H9 (cell line): ENCODE data around the gene NAT14. TPM values are rescaled to one million over a fixed set of nuclear protein-coding genes. Genes with fewer than 3 reads are reported as not detected.

Source experiments
- DNase-seq: peaks from one replicate; pipeline ENCODE4 v3.0.0-alpha.2; 2017
- H2AFZ ChIP-seq: one replicate; pipeline ENCODE4 v1.6.1; 2013; ENCODE audit warnings: mild to moderate bottlenecking, low read length, control low read depth, moderate library complexity
- H2AK5ac ChIP-seq: 2 replicates; pipeline ENCODE4 v1.6.1; 2013; ENCODE audit warnings: low read length, control low read depth, mixed read lengths; ENCODE audit not compliant: insufficient read length
- H2BK120ac ChIP-seq: one replicate; pipeline ENCODE4 v1.6.1; 2013; ENCODE audit warnings: low read depth, mild to moderate bottlenecking, low read length, control low read depth, inconsistent platforms; ENCODE audit not compliant: poor library complexity, severe bottlenecking
- H2BK12ac ChIP-seq: 2 replicates; pipeline ENCODE4 v1.6.1; 2013; ENCODE audit warnings: low read length, control low read depth, mixed read lengths, low read depth; ENCODE audit not compliant: insufficient read length
- H2BK15ac ChIP-seq: 2 replicates; pipeline ENCODE4 v1.6.1; 2013; ENCODE audit warnings: low read depth, low read length, control low read depth
- H2BK20ac ChIP-seq: one replicate; pipeline ENCODE4 v1.6.1; 2013; ENCODE audit warnings: low read depth, mild to moderate bottlenecking, low read length, control low read depth, inconsistent platforms; ENCODE audit not compliant: poor library complexity, severe bottlenecking
- H2BK5ac ChIP-seq: 2 replicates; pipeline ENCODE4 v1.6.1; 2013; ENCODE audit warnings: low read length, control low read depth, mixed read lengths; ENCODE audit not compliant: insufficient read length
- H3K14ac ChIP-seq: 2 replicates; pipeline ENCODE4 v1.6.1; 2013; ENCODE audit warnings: low read length, control low read depth; ENCODE audit not compliant: insufficient read depth
- H3K18ac ChIP-seq: 2 replicates; pipeline ENCODE4 v1.6.1; 2013; ENCODE audit warnings: low read depth, mild to moderate bottlenecking, mixed read lengths, low read length, control low read depth; ENCODE audit not compliant: insufficient read length
- H3K23ac ChIP-seq: 2 replicates; pipeline ENCODE4 v1.6.1; 2013; ENCODE audit warnings: low read length, control low read depth, mixed read lengths, low read depth; ENCODE audit not compliant: insufficient read length
- H3K23me2 ChIP-seq: 2 replicates; pipeline ENCODE4 v1.6.1; 2013; ENCODE audit warnings: low read depth, mild to moderate bottlenecking, mixed read lengths, low read length, control low read depth; ENCODE audit not compliant: insufficient read length, poor library complexity, severe bottlenecking
- H3K27ac ChIP-seq: 2 replicates; pipeline ENCODE4 v1.5.1; 2013; ENCODE audit warnings: low read length, control low read depth, mixed read lengths, low read depth; ENCODE audit not compliant: insufficient read length
- H3K27me3 ChIP-seq: 2 replicates; pipeline ENCODE4 v1.6.1; 2013; ENCODE audit warnings: low read length, control low read depth, inconsistent platforms; ENCODE audit not compliant: insufficient read depth
- H3K4ac ChIP-seq: 2 replicates; pipeline ENCODE4 v1.6.1; 2013; ENCODE audit warnings: low read depth, mild to moderate bottlenecking, control low read depth, inconsistent platforms, low read length, moderate library complexity
- H3K4me1 ChIP-seq: 2 replicates; pipeline ENCODE4 v1.6.1; 2013; ENCODE audit warnings: low read length, control low read depth, inconsistent platforms; ENCODE audit not compliant: insufficient read depth
- H3K4me2 ChIP-seq: 2 replicates; pipeline ENCODE4 v1.6.1; 2013; ENCODE audit warnings: low read length, control low read depth, mixed read lengths; ENCODE audit not compliant: insufficient read length, insufficient read depth
- H3K56ac ChIP-seq: 2 replicates; pipeline ENCODE4 v1.6.1; 2013; ENCODE audit warnings: low read depth, mild to moderate bottlenecking, mixed read lengths, low read length, control low read depth; ENCODE audit not compliant: insufficient read length
- H3K79me1 ChIP-seq: 2 replicates; pipeline ENCODE4 v1.6.1; 2013; ENCODE audit warnings: low read depth, mild to moderate bottlenecking, moderate library complexity, low read length, control low read depth, inconsistent platforms; ENCODE audit not compliant: insufficient read depth, poor library complexity, severe bottlenecking
- H3K79me2 ChIP-seq: 2 replicates; pipeline ENCODE4 v1.6.1; 2013; ENCODE audit warnings: low read length, control low read depth, inconsistent platforms; ENCODE audit not compliant: insufficient read depth
- H3K9ac ChIP-seq: 2 replicates; pipeline ENCODE4 v1.6.1; 2013; ENCODE audit warnings: low read length, control low read depth, mixed read lengths; ENCODE audit not compliant: insufficient read length; ENCODE audit errors: extremely low read depth
- H3K9me3 ChIP-seq: one replicate; pipeline ENCODE4 v1.6.1; 2013; ENCODE audit warnings: low read depth, low read length, inconsistent platforms; ENCODE audit not compliant: control insufficient read depth
- H3T11ph ChIP-seq: one replicate; pipeline ENCODE4 v1.6.1; 2013; ENCODE audit warnings: mild to moderate bottlenecking, low read length, control low read depth, inconsistent platforms
- H4K20me1 ChIP-seq: one replicate; pipeline ENCODE4 v1.6.1; 2013; ENCODE audit not compliant: control insufficient read depth, insufficient read length, insufficient read depth
- H4K5ac ChIP-seq: 2 replicates; pipeline ENCODE4 v1.6.1; 2013; ENCODE audit warnings: low read depth, mild to moderate bottlenecking, mixed read lengths, low read length, control low read depth; ENCODE audit not compliant: insufficient read length
- H4K8ac ChIP-seq: replicated peaks from 2 replicates; pipeline ENCODE4 v1.6.1; 2013; ENCODE audit warnings: low read length, control low read depth, mixed read lengths, low read depth; ENCODE audit not compliant: insufficient read length
- H4K91ac ChIP-seq: 2 replicates; pipeline ENCODE4 v1.6.1; 2013; ENCODE audit warnings: low read depth, mild to moderate bottlenecking, moderate library complexity, mixed read lengths, low read length, control low read depth; ENCODE audit not compliant: insufficient read length
- H3K27ac Mint-ChIP-seq, 3 experiments: 2 replicates in 2 of 3; 3 replicates in 1 of 3; pipeline ENCODE4 v1.8.0; 2020 to 2021; ENCODE audit warnings: mixed read lengths in 3 of 3, mild to moderate bottlenecking in 1 of 3, moderate library complexity in 1 of 3
- H3K27me3 Mint-ChIP-seq: 2 replicates; pipeline ENCODE4 v1.8.0; 2021; ENCODE audit warnings: low read depth, mild to moderate bottlenecking, moderate library complexity, mixed read lengths
- H3K36me3 Mint-ChIP-seq, 3 experiments: 2 replicates in 2 of 3; 3 replicates in 1 of 3; pipeline ENCODE4 v1.8.0; 2020 to 2021; ENCODE audit warnings: low read depth in 3 of 3, mixed read lengths in 3 of 3; ENCODE audit not compliant: insufficient read depth in 1 of 3
- H3K4me1 Mint-ChIP-seq, 2 experiments: 2 replicates each; pipeline ENCODE4 v1.8.0; 2020; ENCODE audit warnings: mixed read lengths in 2 of 2
- H3K4me3 Mint-ChIP-seq, 2 experiments: 2 replicates in 1 of 2; 3 replicates in 1 of 2; pipeline ENCODE4 v1.8.0; 2020 to 2021; ENCODE audit warnings: mild to moderate bottlenecking in 2 of 2, mixed read lengths in 2 of 2, moderate library complexity in 1 of 2
- H3K9me3 Mint-ChIP-seq, 2 experiments: 2 replicates in 1 of 2; 3 replicates in 1 of 2; pipeline ENCODE4 v1.8.0; 2020; ENCODE audit warnings: mild to moderate bottlenecking in 2 of 2, mixed read lengths in 2 of 2, moderate library complexity in 1 of 2
- WGBS: extraction: QIAGEN DNeasy Blood & Tissue Kit; methylation state at CpG from one replicate; pipeline ENCODE4 v1.1.7; 2013; ENCODE audit warnings: missing lambda C conversion rate, low lambda C conversion rate, mixed read lengths; ENCODE audit not compliant: insufficient read length; ENCODE audit errors: extremely low coverage; 5-methylcytosine and 5-hydroxymethylcytosine counted together
- total RNA-seq: library from RNA; stranded (reverse); gene quantifications from 2 replicates; pipeline ENCODE4 v1.2.1, GENCODE V29; 2021
- TF ChIP-seq, protein P1 (sequence below): fragments of 200-600 bp; sonication (generic); conservative IDR thresholded peaks from 3 replicates; pipeline ENCODE4 v1.8.0; 2021; ENCODE audit warnings: antibody characterized with exemption, mild to moderate bottlenecking

The NAT14 gene
- total RNA-seq, 1 experiment from 2014 or later: 51.2 TPM

DNA sequence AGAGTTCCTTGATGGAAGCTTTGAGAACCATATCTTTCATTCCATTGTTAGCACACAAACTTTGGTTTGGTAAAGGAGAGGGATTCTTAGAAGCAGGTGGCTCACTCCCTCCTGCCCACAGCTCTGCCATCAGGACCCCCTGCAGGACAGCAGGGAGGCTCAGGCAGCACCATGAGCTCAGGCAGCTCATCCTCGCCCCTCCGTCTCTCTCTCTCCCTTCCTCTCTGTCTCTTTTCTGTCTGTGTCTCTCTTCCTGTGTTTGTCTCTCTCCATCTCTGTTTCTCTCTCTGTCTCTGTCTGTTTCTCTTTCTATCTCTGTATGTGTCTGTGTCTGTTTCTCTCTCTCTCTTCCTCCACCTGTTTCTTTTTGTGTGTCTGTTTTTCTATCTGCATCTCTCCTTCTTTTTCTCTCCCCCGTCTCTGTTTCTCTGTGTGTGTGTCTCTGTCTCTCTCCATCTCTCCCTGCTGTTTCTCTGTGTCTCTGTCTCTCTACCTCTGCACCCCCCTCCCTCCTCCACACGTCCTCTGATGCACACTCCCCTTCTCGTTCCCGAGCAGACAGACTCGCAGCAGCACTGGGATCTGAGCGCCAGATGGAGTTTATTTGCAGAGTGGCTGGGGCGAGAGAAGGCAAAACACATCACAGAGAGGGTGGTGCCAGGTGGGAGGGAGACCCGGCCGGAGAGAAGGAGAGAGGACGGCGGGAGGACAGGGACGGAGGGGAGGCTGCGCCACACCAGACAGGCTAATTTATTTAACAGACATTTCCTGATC lies 43.2 kb downstream of the NAT14 start:
- Histone ChIP-seq H3T11ph (no peak overlapping the region), H2BK5ac (no peak overlapping the region), H2AK5ac (no peak overlapping the region), H3K23me2 (no peaks in the 10 kb centered on the region), H3K79me2 (no peaks in the 10 kb centered on the region), H3K56ac (no peak overlapping the region), H3K23ac (no peak overlapping the region), H3K79me1 (no peaks in the 10 kb centered on the region), H3K9ac (no peak overlapping the region), H3K18ac (no peak overlapping the region), H2BK120ac (no peak overlapping the region), H2BK20ac (no peak overlapping the region), H2AFZ (no peak overlapping the region), H2BK15ac (no peak overlapping the region), H4K8ac (no peak overlapping the region), H4K5ac (no peak overlapping the region), H3K4ac (no peak overlapping the region), H3K4me2 (no peak overlapping the region), H3K4me1 (no peaks in the 10 kb centered on the region; the same call in 1 of the 2 replicates), H3K9me3 (no peaks in the 10 kb centered on the region), H3K14ac (no peak overlapping the region), H3K27me3 (no peaks in the 10 kb centered on the region), H3K27ac (no peak overlapping the region), H2BK12ac (no peak overlapping the region), H4K20me1 (no peaks in the 10 kb centered on the region), H4K91ac (no peak overlapping the region)
- Mint-ChIP-seq H3K27me3 (peaks cover 4% of the 10 kb centered on the region; the same call in 1 of the 2 replicates), H3K9me3 (no peaks in the 10 kb centered on the region), H3K27ac (no peak overlapping the region), H3K36me3 (no peaks in the 10 kb centered on the region), H3K4me1 (no peaks in the 10 kb centered on the region; a peak in 1 of 4 replicates), H3K4me3 (no peak overlapping the region)
- no peak for DNase-seq
- no CpG with 5 or more reads among the region's 15 CpGs for WGBS
- TF ChIP-seq, protein P1, sequence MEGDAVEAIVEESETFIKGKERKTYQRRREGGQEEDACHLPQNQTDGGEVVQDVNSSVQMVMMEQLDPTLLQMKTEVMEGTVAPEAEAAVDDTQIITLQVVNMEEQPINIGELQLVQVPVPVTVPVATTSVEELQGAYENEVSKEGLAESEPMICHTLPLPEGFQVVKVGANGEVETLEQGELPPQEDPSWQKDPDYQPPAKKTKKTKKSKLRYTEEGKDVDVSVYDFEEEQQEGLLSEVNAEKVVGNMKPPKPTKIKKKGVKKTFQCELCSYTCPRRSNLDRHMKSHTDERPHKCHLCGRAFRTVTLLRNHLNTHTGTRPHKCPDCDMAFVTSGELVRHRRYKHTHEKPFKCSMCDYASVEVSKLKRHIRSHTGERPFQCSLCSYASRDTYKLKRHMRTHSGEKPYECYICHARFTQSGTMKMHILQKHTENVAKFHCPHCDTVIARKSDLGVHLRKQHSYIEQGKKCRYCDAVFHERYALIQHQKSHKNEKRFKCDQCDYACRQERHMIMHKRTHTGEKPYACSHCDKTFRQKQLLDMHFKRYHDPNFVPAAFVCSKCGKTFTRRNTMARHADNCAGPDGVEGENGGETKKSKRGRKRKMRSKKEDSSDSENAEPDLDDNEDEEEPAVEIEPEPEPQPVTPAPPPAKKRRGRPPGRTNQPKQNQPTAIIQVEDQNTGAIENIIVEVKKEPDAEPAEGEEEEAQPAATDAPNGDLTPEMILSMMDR: no peak
